ENCODE data around the gene BTG2.

GRCh38 chr1:203304391-203304918 lies 864 bp upstream of the BTG2 start:
- TF ChIP-seq EZH2 (IDR thresholded peaks at IDR 0.05; ENCODE audit: low read depth, unreplicated experiment) = no peak
- TF ChIP-seq CTCF (conservative IDR thresholded peaks at IDR 0.05; ENCODE audit: low read depth in 2 of 2) = no peak
- no peak for TF ChIP-seq REST (IDR thresholded peaks at IDR 0.05; ENCODE audit: unreplicated experiment)
- TF ChIP-seq POLR2AphosphoS5 (IDR thresholded peaks at IDR 0.05; ENCODE audit: low read depth) = no peak
- TF ChIP-seq STAT1 (IDR thresholded peaks at IDR 0.05; ENCODE audit: unreplicated experiment) = no peak
